ENCODE measurements around the gene PNPLA2.

PNPLA2 gene

DNA sequence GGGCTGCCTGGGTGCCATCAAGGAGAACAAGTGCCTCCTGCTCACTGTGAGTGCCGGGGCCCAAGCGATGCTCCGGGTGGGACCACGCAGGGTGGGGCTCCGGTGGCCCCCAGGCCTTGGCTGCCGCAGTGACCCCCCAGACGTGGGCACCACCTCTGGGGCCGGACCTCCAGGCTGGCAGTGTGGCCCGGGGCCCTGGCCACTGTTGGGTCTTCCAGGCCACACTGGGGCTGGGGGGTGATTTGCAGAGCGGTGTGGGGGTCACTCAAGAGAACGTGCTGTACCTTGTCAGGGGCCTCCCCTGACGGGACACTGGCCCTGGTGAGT is 43.9 kb downstream of the PNPLA2 start:
- DNase-seq, result no peak

DNA sequence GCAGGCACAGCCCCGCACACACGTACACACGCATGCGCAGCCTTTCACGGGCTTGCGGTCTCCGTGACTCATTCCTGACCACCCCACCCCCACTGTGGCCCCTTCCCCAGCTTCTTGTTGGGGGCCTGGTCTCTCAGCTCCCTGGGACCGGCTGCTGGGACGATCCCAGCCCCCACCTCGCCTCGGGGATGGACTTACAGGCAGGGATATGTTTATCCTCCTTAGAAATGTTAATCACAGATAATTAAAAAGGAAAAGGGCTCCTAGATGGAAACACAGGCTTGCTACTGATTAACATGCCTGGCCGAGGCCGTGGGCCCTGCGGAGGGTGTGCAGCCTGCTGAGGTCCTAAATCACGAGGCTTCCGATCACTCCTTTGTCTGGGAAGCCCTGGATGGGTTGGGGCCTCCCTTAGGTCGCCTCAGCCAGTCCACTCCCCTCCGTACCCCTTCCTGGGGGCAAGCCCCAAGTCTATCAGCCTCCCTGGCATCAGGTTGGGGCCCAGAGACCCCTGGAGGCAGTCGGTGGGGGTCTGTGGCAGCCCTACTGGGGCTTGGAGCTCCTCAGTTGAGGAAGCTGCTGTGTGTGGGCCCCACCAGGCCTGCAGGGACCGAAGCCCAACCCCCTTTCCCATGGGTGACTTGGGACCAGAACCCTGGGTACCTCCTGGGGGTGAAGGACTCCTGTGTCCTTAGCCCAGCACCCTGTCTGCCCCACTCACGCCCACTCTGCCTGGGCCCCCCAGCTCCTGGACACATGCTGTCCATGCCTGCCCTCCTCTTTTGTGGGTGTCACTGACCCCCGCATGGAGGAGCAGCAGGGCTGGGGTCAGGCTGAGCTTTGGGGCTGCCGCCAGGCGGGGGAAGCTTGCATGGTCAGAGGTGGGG is 44.6 kb downstream of the PNPLA2 start:
- no peak for DNase-seq

DNA sequence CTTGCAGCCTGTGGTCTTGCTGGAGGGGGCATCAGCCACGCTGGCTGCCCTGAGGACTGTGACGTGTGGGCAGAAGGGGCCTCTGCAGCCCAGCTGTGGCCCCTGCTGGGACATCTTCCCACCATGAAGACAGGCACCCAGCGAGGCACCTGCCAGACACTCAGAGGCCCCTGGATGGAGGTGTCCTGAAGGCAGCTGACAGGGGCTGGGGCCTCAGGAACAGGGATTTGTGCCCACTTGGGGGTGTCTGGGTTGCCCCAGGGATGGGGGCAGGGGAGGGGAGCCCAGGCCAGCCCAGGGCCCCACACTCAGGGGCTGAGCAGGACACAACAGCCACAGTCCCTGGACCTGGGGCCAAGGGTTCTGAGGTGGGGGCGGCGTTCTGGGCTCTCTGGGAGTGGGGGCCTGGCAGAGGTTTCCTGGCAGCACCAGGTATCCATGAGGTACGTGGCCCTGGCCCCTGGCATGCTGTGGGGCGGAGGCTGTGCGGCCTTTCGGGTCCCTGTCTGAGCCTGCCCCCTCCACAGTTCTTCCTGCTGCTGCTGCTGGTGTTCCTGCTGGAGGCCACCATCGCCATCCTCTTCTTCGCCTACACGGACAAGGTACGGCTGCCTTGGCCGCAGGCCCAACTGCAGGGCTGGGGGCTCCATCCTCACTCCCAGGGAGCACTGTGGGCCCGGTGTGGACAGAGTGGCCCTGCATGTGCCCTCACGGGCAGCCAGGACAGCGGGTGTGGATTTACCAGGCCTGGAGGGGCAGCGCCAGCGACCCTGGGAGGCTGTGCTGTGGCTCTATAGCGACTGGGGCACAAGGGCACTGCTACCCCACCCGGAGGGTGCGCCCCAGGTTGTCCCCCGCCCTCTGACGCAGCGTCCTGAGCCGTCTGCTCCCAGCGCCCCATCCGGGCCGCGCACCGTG is 45.5 kb downstream of the PNPLA2 start:
- DNase-seq, result no peak

DNA sequence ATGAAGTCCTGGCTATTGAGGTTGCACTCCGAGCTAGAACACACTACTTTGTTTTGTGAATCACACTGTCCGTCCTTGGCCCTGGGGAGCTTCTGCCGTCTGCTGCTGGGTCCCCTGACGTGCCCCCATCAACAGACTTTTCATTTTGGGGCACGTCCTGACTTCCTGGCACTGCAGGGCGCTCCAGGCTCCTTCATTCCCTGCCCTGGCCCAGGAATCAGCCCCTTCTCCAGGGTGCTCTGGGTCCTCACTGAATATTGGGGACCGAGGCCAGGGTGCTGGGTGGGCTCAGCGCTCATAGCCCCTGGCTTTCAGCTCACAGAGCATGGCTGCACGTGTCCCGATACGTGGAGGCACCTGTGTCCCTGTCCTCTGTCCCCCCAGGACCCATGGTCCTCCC is 46.2 kb downstream of the PNPLA2 start:
- DNase-seq, result no peak

DNA sequence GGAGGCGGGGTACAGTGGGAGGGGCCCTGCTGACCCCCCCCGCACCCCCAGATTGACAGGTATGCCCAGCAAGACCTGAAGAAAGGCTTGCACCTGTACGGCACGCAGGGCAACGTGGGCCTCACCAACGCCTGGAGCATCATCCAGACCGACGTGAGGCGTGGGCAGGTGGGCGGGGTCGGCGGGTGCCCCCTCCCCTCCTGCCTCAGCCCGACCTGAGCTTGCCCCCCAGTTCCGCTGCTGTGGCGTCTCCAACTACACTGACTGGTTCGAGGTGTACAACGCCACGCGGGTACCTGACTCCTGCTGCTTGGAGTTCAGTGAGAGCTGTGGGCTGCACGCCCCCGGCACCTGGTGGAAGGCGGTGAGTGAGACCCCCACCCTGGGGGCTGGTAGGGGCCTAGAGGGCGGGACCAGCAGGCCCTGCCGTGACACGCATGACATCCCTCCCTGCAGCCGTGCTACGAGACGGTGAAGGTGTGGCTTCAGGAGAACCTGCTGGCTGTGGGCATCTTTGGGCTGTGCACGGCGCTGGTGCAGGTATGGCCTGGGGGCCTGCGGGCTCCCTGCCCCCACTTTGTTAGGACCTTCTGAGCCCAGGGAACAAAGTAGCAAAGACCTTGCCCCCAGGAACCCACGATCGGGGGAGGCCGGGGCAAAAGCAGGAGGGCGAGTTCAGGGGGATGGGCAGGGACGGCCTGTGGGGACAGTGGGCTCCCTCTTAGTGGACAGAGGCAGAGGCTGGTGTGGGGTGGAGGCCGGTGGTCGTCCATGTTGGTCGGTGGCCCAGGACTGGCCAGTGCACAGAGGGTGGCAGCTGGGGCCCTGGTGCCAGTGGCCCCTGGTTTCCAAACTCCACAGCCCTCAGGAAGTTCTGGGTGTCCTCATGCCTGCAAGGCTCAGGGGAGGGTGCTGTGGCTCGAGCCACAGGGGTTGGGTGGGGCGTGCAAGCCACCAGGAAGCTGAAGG is 47.0 kb downstream of the PNPLA2 start:
- no peak for DNase-seq

DNA sequence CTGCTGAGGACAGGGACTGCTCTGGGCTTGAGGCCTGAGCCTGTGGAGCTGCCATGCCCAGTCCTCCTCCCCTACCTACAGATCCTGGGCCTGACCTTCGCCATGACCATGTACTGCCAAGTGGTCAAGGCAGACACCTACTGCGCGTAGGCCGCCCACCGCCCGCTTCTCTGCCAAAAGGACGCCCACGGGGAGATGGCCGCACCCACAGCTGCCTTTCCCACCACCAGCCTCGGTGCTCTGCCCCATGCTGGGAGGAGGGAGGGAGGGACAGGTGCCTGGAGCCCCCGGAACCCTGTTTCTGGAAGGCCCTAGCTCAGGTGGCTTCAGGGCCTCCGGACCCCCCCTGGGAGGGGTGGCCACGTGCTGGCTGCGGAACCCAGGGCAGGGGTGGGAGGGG is 47.8 kb downstream of the PNPLA2 start:
- DNase-seq, result no peak

DNA sequence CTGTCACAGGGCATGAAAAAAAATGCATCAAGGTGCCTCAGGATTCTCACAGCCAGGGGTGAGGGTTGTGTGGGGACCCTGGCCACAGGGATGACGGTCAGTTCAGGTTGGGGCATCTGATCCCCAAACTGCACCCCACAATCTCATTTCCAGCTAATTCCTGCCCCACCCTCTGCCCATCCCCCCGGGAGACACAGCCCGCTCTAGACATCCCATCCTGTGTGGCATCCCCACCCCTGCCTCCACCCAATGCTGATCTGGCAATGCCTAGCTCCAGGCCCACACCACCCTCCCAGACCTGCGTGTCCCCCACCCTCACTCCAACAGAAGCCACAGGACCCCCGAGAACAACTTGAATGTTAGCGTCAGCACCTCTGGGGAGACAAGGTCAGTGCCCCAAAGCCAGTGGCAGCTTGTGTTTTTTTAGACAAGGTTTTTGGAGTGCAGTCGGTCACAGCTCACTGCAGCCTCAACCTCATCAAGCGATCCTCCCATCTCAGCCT is 49.2 kb downstream of the PNPLA2 start:
- no peak for DNase-seq

DNA sequence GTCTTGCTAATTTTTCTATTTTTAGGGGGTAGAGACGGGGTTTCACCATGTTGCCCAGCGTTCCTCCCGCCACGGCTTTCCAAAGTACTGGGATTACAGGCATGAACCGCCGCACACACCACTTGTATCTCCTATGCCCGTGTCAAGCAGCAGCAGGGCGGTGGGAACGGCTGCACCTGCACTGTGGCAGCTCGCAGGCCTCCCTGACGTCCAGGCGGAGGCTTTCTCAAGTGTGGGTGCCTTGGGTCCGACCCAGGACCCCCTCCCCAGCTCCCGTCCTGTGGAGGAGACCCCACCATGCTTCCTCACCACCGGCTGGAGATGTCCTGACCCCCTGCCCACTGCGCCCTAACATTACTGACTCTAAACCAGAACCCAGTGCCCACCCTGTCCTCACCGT is 49.7 kb downstream of the PNPLA2 start:
- no peak for DNase-seq

DNA sequence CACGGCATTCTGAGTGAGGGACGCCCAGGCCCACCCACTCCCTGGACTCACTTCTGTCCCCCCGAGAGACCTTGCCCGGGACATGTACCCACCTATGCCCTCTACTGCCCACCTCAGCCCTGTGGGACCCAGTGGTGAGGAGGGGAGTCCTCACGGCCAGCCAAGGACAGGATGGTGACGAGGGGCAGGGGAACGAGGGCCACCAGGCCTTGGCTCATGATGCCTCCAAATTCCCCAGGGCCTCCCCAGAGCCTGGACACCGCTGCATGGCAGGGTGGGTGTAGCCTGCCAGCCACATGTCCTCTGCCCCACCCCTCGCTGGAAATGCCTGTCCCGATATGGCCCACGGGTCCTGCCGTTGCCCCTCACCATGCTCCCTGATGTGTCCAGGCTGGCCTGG is 50.1 kb downstream of the PNPLA2 start:
- DNase-seq, result no peak

DNA sequence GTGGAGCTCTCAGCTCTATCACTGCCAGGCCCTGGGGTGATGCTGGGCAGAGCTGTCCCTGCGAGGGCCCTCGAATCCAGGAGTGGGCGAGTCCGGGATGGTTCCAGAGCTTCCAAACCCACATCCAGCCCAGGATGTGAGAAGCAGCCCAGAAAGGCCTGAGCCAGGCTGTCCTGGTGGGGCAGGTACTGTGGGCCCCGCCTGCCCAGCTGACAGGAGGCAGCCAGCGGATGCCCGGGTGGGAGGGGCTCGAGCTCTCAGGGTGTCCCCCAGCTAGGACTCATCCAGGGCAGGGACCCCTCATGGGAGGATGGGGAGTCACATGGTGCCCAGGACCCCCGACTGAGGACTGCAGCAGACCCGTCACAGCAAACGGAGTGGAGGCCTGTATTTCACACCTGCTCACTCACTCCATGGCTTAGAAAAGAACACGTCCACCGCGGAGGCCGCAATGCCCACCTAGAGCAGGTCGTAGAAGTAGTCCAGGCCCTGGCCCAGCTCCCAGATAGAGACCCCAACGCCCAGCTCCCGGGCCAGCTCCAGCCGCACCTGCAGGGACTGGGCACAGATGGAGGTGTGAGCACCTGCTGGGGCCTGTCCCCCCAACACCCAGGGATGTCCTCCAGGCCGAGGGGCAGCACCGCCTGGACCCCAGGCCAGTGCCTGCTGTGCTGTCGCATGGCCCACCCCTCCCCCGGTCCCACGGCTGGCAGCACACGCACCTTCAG is 50.8 kb downstream of the PNPLA2 start:
- DNase-seq, result no peak

DNA sequence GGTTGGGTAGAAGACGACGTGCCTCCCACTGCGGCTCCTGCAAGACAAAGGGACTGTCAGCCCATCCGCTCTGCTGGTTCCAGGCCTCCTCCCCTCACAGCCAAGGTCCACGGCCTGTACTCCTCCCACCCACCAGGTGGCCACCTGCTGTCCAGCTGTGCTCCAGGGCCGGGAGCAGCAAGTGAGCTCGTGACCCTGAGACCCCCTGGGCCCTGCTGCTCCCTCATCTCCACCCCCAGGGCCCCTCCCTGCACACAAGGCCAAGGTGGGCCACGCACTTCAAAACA is 51.4 kb downstream of the PNPLA2 start:
- no peak for DNase-seq

DNA sequence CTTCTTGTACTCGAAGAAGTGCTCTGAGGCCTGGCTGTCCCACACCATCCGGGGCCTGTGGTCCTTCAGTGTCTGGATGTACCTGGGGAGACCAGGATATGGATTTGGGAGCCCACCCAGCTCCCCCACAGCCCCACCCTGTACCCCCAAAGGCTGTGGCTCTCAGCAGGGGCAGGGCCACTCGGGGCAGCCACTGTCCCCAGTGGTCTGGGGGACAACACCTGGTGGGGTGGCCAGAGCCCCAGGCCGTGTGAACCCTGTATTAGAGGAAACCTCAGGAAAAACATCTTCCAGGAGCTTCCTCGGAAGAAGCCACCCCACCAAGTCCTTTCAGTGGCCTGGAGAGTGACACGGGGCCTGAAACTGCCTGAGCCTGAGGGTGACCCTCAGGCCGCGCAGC is 51.7 kb downstream of the PNPLA2 start:
- DNase-seq, result no peak

DNA sequence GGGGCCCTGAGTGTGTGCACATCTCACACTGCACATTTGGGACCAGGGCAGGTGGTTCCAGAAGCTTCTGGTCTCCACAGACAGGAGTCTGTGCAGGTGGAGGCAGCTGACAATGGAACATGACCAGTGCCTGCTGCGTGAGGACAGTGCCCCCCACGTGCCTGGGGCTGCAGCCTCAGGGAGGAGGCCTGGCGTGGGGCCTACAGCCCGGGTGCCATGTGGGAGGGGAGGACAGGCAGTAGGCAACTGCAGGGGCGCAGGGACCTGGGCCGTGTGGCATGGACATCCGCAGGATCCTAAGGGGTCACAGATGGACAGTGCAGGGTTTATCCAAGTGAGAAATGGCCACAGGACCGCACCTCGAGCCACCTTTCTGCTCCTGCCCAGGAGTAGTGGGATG is 52.8 kb downstream of the PNPLA2 start:
- DNase-seq, result no peak

DNA sequence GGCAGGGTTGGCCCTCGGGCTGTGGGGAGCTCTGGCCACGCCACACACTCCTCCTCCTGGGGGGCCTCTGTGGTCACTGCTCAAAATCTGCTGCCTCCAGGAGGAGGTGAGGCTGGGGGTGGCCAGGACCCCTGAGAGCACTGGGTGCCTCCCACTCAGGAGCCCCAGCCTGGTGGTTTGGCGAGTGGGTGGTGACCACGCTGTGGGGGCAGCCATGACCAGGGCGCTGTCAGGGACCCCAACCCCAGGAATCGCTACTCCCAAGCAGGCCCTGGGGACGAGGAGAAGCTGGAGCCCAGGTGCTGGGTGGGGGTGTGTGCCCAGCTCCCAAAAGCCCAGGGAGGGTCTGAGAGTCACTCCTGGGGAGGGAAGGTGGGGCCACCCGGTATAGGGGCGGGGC is 54.1 kb downstream of the PNPLA2 start:
- DNase-seq, result no peak

DNA sequence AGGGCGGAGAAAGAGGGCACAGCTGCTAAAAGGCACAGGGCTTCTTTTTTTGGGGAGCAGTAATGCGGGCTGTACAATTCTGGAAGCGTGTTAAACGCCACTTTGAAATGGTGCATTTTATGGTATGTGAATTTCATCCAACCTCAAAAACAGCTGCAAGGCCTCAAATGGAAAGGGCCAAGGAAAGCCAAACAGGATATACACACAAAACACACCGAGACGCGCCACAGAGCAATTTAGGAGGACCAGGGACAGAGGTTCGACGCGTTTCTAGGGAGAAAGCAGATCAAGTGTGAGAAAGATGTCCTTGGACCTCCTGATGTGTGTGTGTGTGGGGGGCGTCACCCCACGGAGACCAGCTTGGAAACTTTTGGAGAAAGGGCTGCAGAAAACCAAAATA is 55.0 kb downstream of the PNPLA2 start:
- DNase-seq, result no peak
